ENCODE measurements around the gene DPH5. TPM values are rescaled to one million over a fixed set of nuclear protein-coding genes. Genes with fewer than 3 reads are reported as not detected.

Gene DPH5
- total RNA-seq, 4 donors from 2014 or later = 10.7 to 20.2 (median 16.2) TPM

DNA sequence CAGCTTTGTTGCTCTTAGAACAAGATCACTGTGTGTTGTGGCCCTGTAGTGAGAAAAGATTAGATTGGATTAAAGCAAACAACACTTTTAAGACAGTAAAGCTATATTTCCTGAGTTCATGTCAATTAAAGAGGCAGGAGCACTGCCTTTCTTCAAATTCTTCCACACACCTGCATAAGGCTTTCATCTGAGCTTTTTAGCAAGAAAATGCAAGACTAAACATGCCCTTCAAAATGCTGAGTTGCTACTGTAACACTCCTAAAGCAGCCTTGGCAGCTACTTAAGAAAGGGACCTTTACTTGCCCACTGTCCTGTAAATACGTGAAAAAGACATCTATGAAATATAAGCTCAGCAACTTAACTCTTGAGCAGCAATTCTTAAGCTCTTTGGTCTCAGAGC, 11.8 kb downstream of the DPH5 start:
- TF ChIP-seq CTCF (IDR thresholded peaks at IDR 0.05; ENCODE audit: low read depth) = no peak

DNA sequence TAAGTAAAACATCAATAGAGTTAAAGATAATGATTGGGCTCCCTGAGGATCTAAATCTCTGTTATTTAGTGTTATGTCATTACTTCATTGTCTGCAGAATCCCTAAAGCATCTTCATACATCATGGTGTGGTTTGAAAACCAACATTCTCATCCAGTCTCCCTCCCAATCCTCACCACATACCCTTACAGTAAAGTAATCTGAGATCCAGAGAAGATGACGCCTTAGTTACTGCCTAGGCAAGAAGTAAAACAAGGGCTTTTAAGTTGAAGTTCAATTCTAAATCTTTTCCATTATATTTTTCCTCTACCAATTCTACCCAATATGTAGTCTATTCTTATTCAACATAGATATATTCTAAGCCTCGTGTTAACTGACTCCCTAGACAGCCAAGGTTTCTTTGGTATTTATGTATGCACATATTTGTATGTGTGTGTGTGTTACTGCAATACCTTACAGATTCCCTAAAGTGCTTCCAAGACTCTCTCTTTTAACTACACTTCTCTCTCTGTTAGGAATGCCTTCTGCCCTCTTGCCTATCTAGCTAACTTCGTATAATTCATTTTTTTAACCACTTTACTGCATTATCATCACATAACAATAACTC, 17.3 kb downstream of the DPH5 start:
- no peak for TF ChIP-seq CTCF (IDR thresholded peaks at IDR 0.05; ENCODE audit: low read depth)

- TF ChIP-seq CTCF (IDR thresholded peaks at IDR 0.05; ENCODE audit: low read depth) = no peak
These were observed 19.0 kb downstream of the DPH5 start for GRCh38 chr1:101006553-101006952.

- TF ChIP-seq CTCF (IDR thresholded peaks at IDR 0.05; ENCODE audit: low read depth) = no peak
These were observed 19.7 kb downstream of the DPH5 start for GRCh38 chr1:101005871-101006270.

- TF ChIP-seq CTCF (IDR thresholded peaks at IDR 0.05; ENCODE audit: low read depth) = no peak
These were observed 20.4 kb downstream of the DPH5 start for GRCh38 chr1:101005183-101005582.

GRCh38 chr1:101004670-101005069, 20.9 kb downstream of the DPH5 start:
- no peak for TF ChIP-seq CTCF (IDR thresholded peaks at IDR 0.05; ENCODE audit: low read depth)

GRCh38 chr1:101004061-101004460, 21.5 kb downstream of the DPH5 start:
- no peak for TF ChIP-seq CTCF (IDR thresholded peaks at IDR 0.05; ENCODE audit: low read depth)

Data from subcutaneous adipose tissue (tissue), 4 donors.